GM23338 (cell line): Measurements from ENCODE around the gene NRGN. TPM values are rescaled to one million over a fixed set of nuclear protein-coding genes. Genes with fewer than 3 reads are reported as not detected.

Experiments used
- ATAC-seq: fragments of 200-7000 bp; cut with Tn5 transposase; 3 replicates; pipeline ENCODE4 v1.9.1; 2020
- DNase-seq: peaks from one replicate; pipeline ENCODE4 v3.0.0-alpha.2; 2015; ENCODE audit warnings: low spot score
- H2AFZ ChIP-seq: fragments of 200-600 bp; sonication (generic); 2 replicates; pipeline ENCODE4 v1.8.0; 2016; ENCODE audit warnings: antibody characterized with exemption, mild to moderate bottlenecking, moderate library complexity
- H3F3A ChIP-seq: fragments of 200-600 bp; sonication (generic); replicated peaks from 2 replicates; pipeline ENCODE4 v1.8.0; 2017; ENCODE audit warnings: antibody characterized with exemption, mixed run types, low read depth
- H3K27ac ChIP-seq: fragments of 200-600 bp; sonication (generic); 2 replicates; pipeline ENCODE4 v1.6.1; 2016; ENCODE audit warnings: low read depth
- H3K27me3 ChIP-seq: fragments of 200-600 bp; sonication (generic); 2 replicates; pipeline ENCODE4 v1.8.0; 2016; ENCODE audit warnings: mild to moderate bottlenecking, mixed run types, moderate library complexity; ENCODE audit not compliant: insufficient read depth
- H3K36me3 ChIP-seq: fragments of 200-600 bp; sonication (generic); 2 replicates; pipeline ENCODE4 v1.8.0; 2016; ENCODE audit warnings: mild to moderate bottlenecking; ENCODE audit not compliant: insufficient read depth
- H3K4me1 ChIP-seq: fragments of 200-600 bp; sonication (generic); 2 replicates; pipeline ENCODE4 v1.8.0; 2016; ENCODE audit warnings: mild to moderate bottlenecking, moderate library complexity; ENCODE audit not compliant: insufficient read depth
- H3K4me2 ChIP-seq: fragments of 200-600 bp; sonication (generic); 2 replicates; pipeline ENCODE4 v1.7.1; 2017; ENCODE audit warnings: mixed run types
- H3K4me3 ChIP-seq: fragments of 200-600 bp; sonication (generic); 2 replicates; pipeline ENCODE4 v1.6.1; 2016; ENCODE audit warnings: mixed run types
- H3K79me2 ChIP-seq: fragments of 200-600 bp; sonication (generic); replicated peaks from 2 replicates; pipeline ENCODE4 v1.8.0; 2017; ENCODE audit warnings: mild to moderate bottlenecking; ENCODE audit not compliant: insufficient read depth
- H3K9me2 ChIP-seq: fragments of 200-600 bp; sonication (generic); 2 replicates; pipeline ENCODE4 v1.8.0; 2017; ENCODE audit not compliant: insufficient read depth
- H4K20me1 ChIP-seq: fragments of 200-600 bp; sonication (generic); replicated peaks from 2 replicates; pipeline ENCODE4 v1.8.0; 2017; ENCODE audit warnings: mild to moderate bottlenecking; ENCODE audit not compliant: insufficient read depth
- H3K27ac Mint-ChIP-seq: 2 replicates; pipeline ENCODE4 v1.8.0; 2020; ENCODE audit warnings: inconsistent platforms, mild to moderate bottlenecking, moderate library complexity, mixed read lengths
- H3K27me3 Mint-ChIP-seq: 3 replicates; pipeline ENCODE4 v1.8.0; 2022; ENCODE audit warnings: low read depth, mild to moderate bottlenecking, moderate library complexity, mixed read lengths, inconsistent platforms; ENCODE audit not compliant: insufficient read depth, poor library complexity
- H3K36me3 Mint-ChIP-seq: 3 replicates; pipeline ENCODE4 v1.8.0; 2021; ENCODE audit warnings: low read depth, mild to moderate bottlenecking, inconsistent platforms, moderate library complexity, mixed read lengths
- H3K4me1 Mint-ChIP-seq: 3 replicates; pipeline ENCODE4 v1.8.0; 2020; ENCODE audit warnings: mild to moderate bottlenecking, inconsistent platforms, mixed read lengths
- H3K4me3 Mint-ChIP-seq: 3 replicates; pipeline ENCODE4 v1.8.0; 2021; ENCODE audit warnings: moderate library complexity, mild to moderate bottlenecking, inconsistent platforms, mixed read lengths
- H3K9me3 Mint-ChIP-seq: 3 replicates; pipeline ENCODE4 v1.8.0; 2020; ENCODE audit warnings: moderate library complexity, mild to moderate bottlenecking, inconsistent platforms, mixed read lengths
- CREB1 ChIP-seq: fragments of 250-450 bp; sonication (Bioruptor Pico); IDR thresholded peaks from 2 replicates; pipeline ENCODE4 v1.5.0; 2020; ENCODE audit warnings: low read depth, mild to moderate bottlenecking, moderate library complexity
- CTCF ChIP-seq, 2 experiments: fragments of 200-600 bp in 1 of 2; sonication (generic) in 1 of 2; conservative IDR thresholded peaks; 2 replicates each; pipeline versions ENCODE4 v1.5.1 to v1.6.1; 2016 to 2017; ENCODE audit warnings: antibody characterized with exemption in 2 of 2, low read depth in 2 of 2, mild to moderate bottlenecking in 2 of 2, moderate library complexity in 1 of 2
- ETS1 ChIP-seq: IDR thresholded peaks from 2 replicates; pipeline ENCODE4 v1.6.1; 2016; ENCODE audit warnings: antibody characterized with exemption
- EZH2 ChIP-seq: fragments of 200-600 bp; sonication (generic); IDR thresholded peaks from one replicate; pipeline ENCODE4 v1.8.0; 2017; ENCODE audit warnings: antibody characterized with exemption, mild to moderate bottlenecking, low read depth; ENCODE audit not compliant: unreplicated experiment
- EZH2phosphoT487 ChIP-seq: fragments of 200-600 bp; sonication (generic); IDR thresholded peaks from one replicate; pipeline ENCODE4 v1.8.1; 2018; ENCODE audit warnings: antibody characterized with exemption; ENCODE audit not compliant: unreplicated experiment
- JUNB ChIP-seq: IDR thresholded peaks from one replicate; pipeline ENCODE4 v1.6.1; 2016; ENCODE audit warnings: antibody characterized with exemption; ENCODE audit not compliant: unreplicated experiment
- NANOG ChIP-seq: IDR thresholded peaks from 2 replicates; pipeline ENCODE4 v1.6.1; 2016; ENCODE audit warnings: antibody characterized with exemption, borderline replicate concordance
- POLR2AphosphoS5 ChIP-seq: IDR thresholded peaks from 2 replicates; pipeline ENCODE4 v1.6.1; 2016; ENCODE audit warnings: antibody characterized with exemption, low read depth
- REST ChIP-seq: IDR thresholded peaks from one replicate; pipeline ENCODE4 v1.6.1; 2018; ENCODE audit warnings: antibody characterized with exemption; ENCODE audit not compliant: unreplicated experiment
- STAT1 ChIP-seq: IDR thresholded peaks from one replicate; pipeline ENCODE4 v1.6.1; 2016; ENCODE audit warnings: antibody characterized with exemption; ENCODE audit not compliant: unreplicated experiment
- ZNF114 ChIP-seq: fragments of 250-450 bp; sonication (Bioruptor Pico); IDR thresholded peaks from 2 replicates; pipeline ENCODE4 v1.5.0; 2020; ENCODE audit warnings: mild to moderate bottlenecking, moderate library complexity
- ZNF331 ChIP-seq: fragments of 250-450 bp; sonication (Bioruptor Pico); IDR thresholded peaks from 2 replicates; pipeline ENCODE4 v1.5.0; 2020; ENCODE audit warnings: low read depth, mild to moderate bottlenecking, moderate library complexity
- ZNF462 ChIP-seq: fragments of 250-450 bp; sonication (Bioruptor Pico); IDR thresholded peaks from 2 replicates; pipeline ENCODE4 v1.5.0; 2020; ENCODE audit warnings: mild to moderate bottlenecking, moderate library complexity
- polyA plus RNA-seq: library from polyadenylated mRNA; unstranded; fragments of >200 nt; fragmentation: Nextera tagmentation; extraction: Ambion mirVana; gene quantifications from 2 replicates; pipeline ENCODE4 v1.2.1, GENCODE V29; 2016
- total RNA-seq: library from RNA; depleted of rRNA; stranded (reverse); fragments of >200 nt; shearing (Covaris generic); gene quantifications from 2 replicates; pipeline ENCODE4 v1.2.3, GENCODE V29; 2014

The NRGN gene
- total and polyA plus RNA-seq, 2 experiments from 2014 or later, result 0.24 to 0.61 TPM

- peaks cover 65% of the 10 kb centered on the region for H3K27me3 ChIP-seq
- peaks cover 52% of the 10 kb centered on the region for H3K4me1 Mint-ChIP-seq
- TF ChIP-seq REST (no peak), ZNF114 (CRISPR knock-in tag) (no peak), NANOG (no peak), CTCF (conservative IDR thresholded peaks at IDR 0.05; ENCODE audit: low read depth in 2 of 2) (no peak), EZH2phosphoT487 (no peak), STAT1 (no peak), EZH2 (no peak), JUNB (no peak), ETS1 (no peak), CREB1 (CRISPR knock-in tag) (no peak), ZNF462 (CRISPR knock-in tag) (no peak), POLR2AphosphoS5 (no peak), ZNF331 (CRISPR knock-in tag) (no peak)
- no peaks in the 10 kb centered on the region for H3K79me2 ChIP-seq
- no peaks in the 10 kb centered on the region for H3K36me3 ChIP-seq
- peaks cover 43% of the 10 kb centered on the region for H3K27me3 Mint-ChIP-seq
- no peaks in the 10 kb centered on the region for H3K9me2 ChIP-seq
- H3K4me1 ChIP-seq, result peaks cover 31% of the 10 kb centered on the region
- no peaks in the 10 kb centered on the region for H3F3A ChIP-seq
- peak overlapping the region; percentile 40 for H2AFZ ChIP-seq
- peak overlapping the region; percentile 37 for H3K4me2 ChIP-seq
- DNase-seq (no peak), ATAC-seq (peak; percentile 17; the same call in 2 of the 3 replicates)
- H3K36me3 Mint-ChIP-seq, result no peaks in the 10 kb centered on the region
- peak overlapping the region; percentile 29 for H3K4me3 ChIP-seq
- H3K4me3 Mint-ChIP-seq, result peak overlapping the region; percentile 44; the same call in 2 of the 3 replicates
- H3K27ac Mint-ChIP-seq, result no peak overlapping the region
- no peaks in the 10 kb centered on the region for H4K20me1 ChIP-seq
- no peaks in the 10 kb centered on the region for H3K9me3 Mint-ChIP-seq
- H3K27ac ChIP-seq, result no peak overlapping the region
Measured at GRCh38 chr11:124725719-124726105, 14.0 kb upstream of the NRGN start.
